PC-3 (cell line): Measurements from ENCODE around the gene CLINT1.

ENCODE experiments used
- EZH2phosphoT487 ChIP-seq: fragments of 300-600 bp; sonication (generic); IDR thresholded peaks from 2 replicates; pipeline ENCODE4 v1.6.1; 2018; ENCODE audit warnings: mild to moderate bottlenecking, antibody characterized with exemption, low read length, borderline replicate concordance
- TF ChIP-seq, protein P1 (sequence below): fragments of 300-600 bp; sonication (generic); conservative IDR thresholded peaks from 2 replicates; pipeline ENCODE4 v1.5.1; 2017; ENCODE audit warnings: antibody characterized with exemption, low read depth, mild to moderate bottlenecking, low read length

DNA sequence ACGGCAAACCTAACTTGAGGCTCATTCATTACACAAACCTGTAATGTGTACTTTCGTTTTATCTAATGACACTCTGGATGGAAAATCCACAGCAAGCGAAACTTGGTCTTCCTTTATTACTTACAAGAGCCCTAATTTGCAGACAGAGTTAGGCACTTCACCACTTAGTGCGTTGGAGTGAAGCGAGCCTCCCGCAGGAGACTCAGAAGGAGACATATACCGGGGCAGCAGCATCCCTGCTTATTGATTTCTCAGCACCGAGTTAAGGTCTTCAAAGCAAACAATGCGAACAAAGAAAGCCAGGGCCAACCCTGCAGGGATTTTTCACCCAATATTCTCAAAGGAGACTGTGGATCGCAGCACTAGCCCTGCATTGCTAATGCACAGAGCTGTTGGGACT lies 86.8 kb downstream of the CLINT1 start:
- no peak for TF ChIP-seq EZH2phosphoT487
- TF ChIP-seq, protein P1, sequence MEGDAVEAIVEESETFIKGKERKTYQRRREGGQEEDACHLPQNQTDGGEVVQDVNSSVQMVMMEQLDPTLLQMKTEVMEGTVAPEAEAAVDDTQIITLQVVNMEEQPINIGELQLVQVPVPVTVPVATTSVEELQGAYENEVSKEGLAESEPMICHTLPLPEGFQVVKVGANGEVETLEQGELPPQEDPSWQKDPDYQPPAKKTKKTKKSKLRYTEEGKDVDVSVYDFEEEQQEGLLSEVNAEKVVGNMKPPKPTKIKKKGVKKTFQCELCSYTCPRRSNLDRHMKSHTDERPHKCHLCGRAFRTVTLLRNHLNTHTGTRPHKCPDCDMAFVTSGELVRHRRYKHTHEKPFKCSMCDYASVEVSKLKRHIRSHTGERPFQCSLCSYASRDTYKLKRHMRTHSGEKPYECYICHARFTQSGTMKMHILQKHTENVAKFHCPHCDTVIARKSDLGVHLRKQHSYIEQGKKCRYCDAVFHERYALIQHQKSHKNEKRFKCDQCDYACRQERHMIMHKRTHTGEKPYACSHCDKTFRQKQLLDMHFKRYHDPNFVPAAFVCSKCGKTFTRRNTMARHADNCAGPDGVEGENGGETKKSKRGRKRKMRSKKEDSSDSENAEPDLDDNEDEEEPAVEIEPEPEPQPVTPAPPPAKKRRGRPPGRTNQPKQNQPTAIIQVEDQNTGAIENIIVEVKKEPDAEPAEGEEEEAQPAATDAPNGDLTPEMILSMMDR: no peak
